Astrocyte (in vitro differentiated cells and primary cell): ENCODE measurements around the gene PABPC1L.

Source experiments
- CTCF ChIP-seq: IDR thresholded peaks from 2 replicates; pipeline ENCODE4 v1.5.1; 2011; ENCODE audit warnings: low read depth, mild to moderate bottlenecking, inconsistent platforms, low read length, moderate library complexity; ENCODE audit not compliant: insufficient read depth
- EZH2 ChIP-seq: IDR thresholded peaks from 2 replicates; pipeline ENCODE4 v1.6.1; 2012; ENCODE audit warnings: mild to moderate bottlenecking, low read length, inconsistent platforms; ENCODE audit not compliant: insufficient read depth

- no peak for TF ChIP-seq CTCF
- TF ChIP-seq EZH2: no peak
Measured at GRCh38 chr20:44862286-44862685, 47.6 kb upstream of the PABPC1L start.
